SK-N-SH (cell line): ENCODE measurements around the gene SRF. TPM values are rescaled to one million over a fixed set of nuclear protein-coding genes. Genes with fewer than 3 reads are reported as not detected.

ENCODE experiments used
- CTCF ChIA-PET: fragments of 300-600, 350-600 bp; formaldehyde crosslinking; extraction: SDS; loops from one replicate; lab custom pipeline; 2021; lab: Yijun Ruan, JAX
- POLR2A ChIA-PET: fragments of 350-600 bp; sonication (Branson Sonifier 250); formaldehyde crosslinking; extraction: SDS; loops from one replicate; lab custom pipeline; 2020; ENCODE audit warnings: antibody characterized with exemption, inconsistent platforms; lab: Yijun Ruan, JAX
- DNase-seq: peaks from one replicate; pipeline ENCODE4 v3.0.0; 2012
- H2AFZ ChIP-seq: fragments of 200-600 bp; sonication (generic); 2 replicates; pipeline ENCODE4 v1.8.1; 2016; ENCODE audit warnings: antibody characterized with exemption, mild to moderate bottlenecking, low read depth
- H3F3A ChIP-seq: fragments of 200-600 bp; sonication (generic); replicated peaks from 2 replicates; pipeline ENCODE3; 2016; ENCODE audit warnings: antibody characterized with exemption, mild to moderate bottlenecking; ENCODE audit not compliant: insufficient read depth
- H3K27ac ChIP-seq, 2 experiments: fragments of 200-500 bp in 1 of 2; fragments of 200-600 bp in 1 of 2; sonication (Bioruptor generic) in 1 of 2; sonication (generic), shearing (Covaris generic) in 1 of 2; 2 replicates each; pipeline versions ENCODE4 v1.5.1 to v1.6.1; 2014 to 2016; ENCODE audit warnings: low read depth in 2 of 2, inconsistent platforms in 1 of 2, low read length in 1 of 2, mild to moderate bottlenecking in 1 of 2, mixed read lengths in 1 of 2
- H3K27me3 ChIP-seq: fragments of 200-600 bp; sonication (generic), shearing (Covaris generic); 2 replicates; pipeline ENCODE4 v1.6.1; 2016; ENCODE audit warnings: mixed run types; ENCODE audit not compliant: insufficient read depth
- H3K36me3 ChIP-seq, 2 experiments: fragments of 200-500 bp in 1 of 2; fragments of 200-600 bp in 1 of 2; sonication (Bioruptor generic) in 1 of 2; sonication (generic) in 1 of 2; replicated peaks in 1 of 2; 2 replicates each; pipeline versions ENCODE3 to v1.5.1; 2014 to 2016; ENCODE audit warnings: low read length in 1 of 2, mild to moderate bottlenecking in 1 of 2; ENCODE audit not compliant: insufficient read depth in 2 of 2, control insufficient read depth in 1 of 2
- H3K4me1 ChIP-seq, 2 experiments: fragments of 200-500 bp in 1 of 2; fragments of 200-600 bp in 1 of 2; sonication (Bioruptor generic) in 1 of 2; sonication (generic), shearing (Covaris generic) in 1 of 2; 2 replicates each; pipeline versions ENCODE4 v1.5.1 to v1.6.1; 2014 to 2016; ENCODE audit warnings: low read depth in 1 of 2, low read length in 1 of 2, mixed run types in 1 of 2; ENCODE audit not compliant: insufficient read depth in 2 of 2, control insufficient read depth in 1 of 2
- H3K4me2 ChIP-seq: fragments of 200-600 bp; sonication (generic), shearing (Covaris generic); 2 replicates; pipeline ENCODE4 v1.6.1; 2017; ENCODE audit warnings: mixed run types
- H3K4me3 ChIP-seq, 2 experiments: fragments of 200-500 bp in 1 of 2; fragments of 200-600 bp in 1 of 2; sonication (Bioruptor generic) in 1 of 2; sonication (generic), shearing (Covaris generic) in 1 of 2; 2 replicates each; pipeline versions ENCODE4 v1.5.1 to v1.8.1; 2014 to 2016; ENCODE audit warnings: low read depth in 2 of 2, inconsistent platforms in 1 of 2, low read length in 1 of 2, mild to moderate bottlenecking in 1 of 2, mixed read lengths in 1 of 2, moderate library complexity in 1 of 2
- H3K79me2 ChIP-seq: fragments of 200-600 bp; sonication (generic); 2 replicates; pipeline ENCODE4 v1.8.1; 2017; ENCODE audit warnings: mild to moderate bottlenecking; ENCODE audit not compliant: insufficient read depth
- H3K9ac ChIP-seq: fragments of 200-600 bp; sonication (generic); 2 replicates; pipeline ENCODE4 v1.6.1; 2017; ENCODE audit warnings: mixed run types
- H3K9me2 ChIP-seq: fragments of 200-600 bp; sonication (generic); 2 replicates; pipeline ENCODE4 v1.6.1; 2017; ENCODE audit warnings: mixed run types
- H3K9me3 ChIP-seq: fragments of 200-600 bp; sonication (generic); 2 replicates; pipeline ENCODE4 v1.6.1; 2017; ENCODE audit warnings: mixed run types, mild to moderate bottlenecking, moderate library complexity
- H4K20me1 ChIP-seq: fragments of 200-600 bp; sonication (generic); 2 replicates; pipeline ENCODE4 v1.6.1; 2017; ENCODE audit warnings: mild to moderate bottlenecking, mixed run types; ENCODE audit not compliant: insufficient read depth
- CHD2 ChIP-seq: fragments of 150-350 bp; IDR thresholded peaks from 2 replicates; pipeline ENCODE4 v1.6.1; 2018; ENCODE audit warnings: low read length; ENCODE audit not compliant: partially characterized antibody
- EZH2phosphoT487 ChIP-seq: fragments of 200-600 bp; sonication (generic); IDR thresholded peaks from 2 replicates; pipeline ENCODE4 v1.6.1; 2017; ENCODE audit warnings: low read depth, mixed run types, mild to moderate bottlenecking, antibody characterized with exemption, moderate library complexity, borderline replicate concordance
- FOXM1 ChIP-seq: IDR thresholded peaks from 2 replicates; pipeline ENCODE4 v1.4.0; 2012; ENCODE audit warnings: low read depth, mild to moderate bottlenecking
- JUND ChIP-seq: IDR thresholded peaks from 2 replicates; pipeline ENCODE4 v1.4.0; 2012
- MXI1 ChIP-seq: IDR thresholded peaks from 2 replicates; pipeline ENCODE4 v1.6.1; 2012; ENCODE audit warnings: mild to moderate bottlenecking, low read depth, low read length, improper control_type of control experiment
- RAD21 ChIP-seq: IDR thresholded peaks from 2 replicates; pipeline ENCODE4 v1.6.1; 2012; ENCODE audit warnings: mild to moderate bottlenecking, low read length
- SMC3 ChIP-seq: IDR thresholded peaks from 2 replicates; pipeline ENCODE4 v1.6.1; 2012; ENCODE audit warnings: low read depth, low read length, improper control_type of control experiment
- TAF1 ChIP-seq: IDR thresholded peaks from 2 replicates; pipeline ENCODE4 v1.6.1; 2012; ENCODE audit warnings: low read depth, mild to moderate bottlenecking, low read length, moderate library complexity, borderline replicate concordance
- USF1 ChIP-seq: IDR thresholded peaks from 2 replicates; pipeline ENCODE4 v1.4.0; 2012; ENCODE audit warnings: low read depth, borderline replicate concordance
- WGBS: methylation state at CpG from one replicate; pipeline ENCODE4 v1.1.6; 2017; ENCODE audit warnings: low lambda C conversion rate; 5-methylcytosine and 5-hydroxymethylcytosine counted together
- polyA plus RNA-seq, 3 experiments: library from polyadenylated mRNA; depleted of rRNA; stranded (reverse); fragments of >200 nt; gene quantifications; 2 replicates each; pipeline ENCODE4 v1.2.3, GENCODE V29; 2012
- TF ChIP-seq, protein P1 (sequence below): fragments of 200-600 bp; sonication (generic); IDR thresholded peaks from 2 replicates; pipeline ENCODE4 v1.6.1; 2017; ENCODE audit warnings: antibody characterized with exemption, mild to moderate bottlenecking, moderate library complexity
- TF ChIP-seq, protein P2 (sequence below): IDR thresholded peaks from 2 replicates; pipeline ENCODE4 v1.4.0; 2012; ENCODE audit warnings: low read depth
- TF ChIP-seq, protein P3 (sequence below): IDR thresholded peaks from 2 replicates; pipeline ENCODE4 v1.4.0; 2012; ENCODE audit warnings: low read depth, borderline replicate concordance
- TF ChIP-seq, protein P4 (sequence below): fragments of 150-350 bp; IDR thresholded peaks from 2 replicates; pipeline ENCODE4 v1.6.1; 2017; ENCODE audit warnings: antibody characterized with exemption, low read length, low read depth, borderline replicate concordance

SRF gene
- polyA plus RNA-seq, 1 of the 3 experiments (the other 2 are of a cell fraction) = 31.7 TPM

- H3K4me1 ChIP-seq = peaks cover 25 to 38% of the 10 kb centered on the region in 2 experiments; a peak in 3 of 4 replicates
- TF ChIP-seq, protein P1, sequence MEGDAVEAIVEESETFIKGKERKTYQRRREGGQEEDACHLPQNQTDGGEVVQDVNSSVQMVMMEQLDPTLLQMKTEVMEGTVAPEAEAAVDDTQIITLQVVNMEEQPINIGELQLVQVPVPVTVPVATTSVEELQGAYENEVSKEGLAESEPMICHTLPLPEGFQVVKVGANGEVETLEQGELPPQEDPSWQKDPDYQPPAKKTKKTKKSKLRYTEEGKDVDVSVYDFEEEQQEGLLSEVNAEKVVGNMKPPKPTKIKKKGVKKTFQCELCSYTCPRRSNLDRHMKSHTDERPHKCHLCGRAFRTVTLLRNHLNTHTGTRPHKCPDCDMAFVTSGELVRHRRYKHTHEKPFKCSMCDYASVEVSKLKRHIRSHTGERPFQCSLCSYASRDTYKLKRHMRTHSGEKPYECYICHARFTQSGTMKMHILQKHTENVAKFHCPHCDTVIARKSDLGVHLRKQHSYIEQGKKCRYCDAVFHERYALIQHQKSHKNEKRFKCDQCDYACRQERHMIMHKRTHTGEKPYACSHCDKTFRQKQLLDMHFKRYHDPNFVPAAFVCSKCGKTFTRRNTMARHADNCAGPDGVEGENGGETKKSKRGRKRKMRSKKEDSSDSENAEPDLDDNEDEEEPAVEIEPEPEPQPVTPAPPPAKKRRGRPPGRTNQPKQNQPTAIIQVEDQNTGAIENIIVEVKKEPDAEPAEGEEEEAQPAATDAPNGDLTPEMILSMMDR = peak; percentile 75
- TF ChIP-seq SMC3 = peak; percentile 92
- TF ChIP-seq, protein P2, sequence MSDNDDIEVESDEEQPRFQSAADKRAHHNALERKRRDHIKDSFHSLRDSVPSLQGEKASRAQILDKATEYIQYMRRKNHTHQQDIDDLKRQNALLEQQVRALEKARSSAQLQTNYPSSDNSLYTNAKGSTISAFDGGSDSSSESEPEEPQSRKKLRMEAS = no peak
- no peak for TF ChIP-seq TAF1
- TF ChIP-seq EZH2phosphoT487 = no peak
- TF ChIP-seq FOXM1 = no peak
- TF ChIP-seq RAD21 = peak; percentile 90
- no peak for TF ChIP-seq JUND
- TF ChIP-seq USF1 = no peak
- no peak for TF ChIP-seq MXI1
- TF ChIP-seq, protein P3, sequence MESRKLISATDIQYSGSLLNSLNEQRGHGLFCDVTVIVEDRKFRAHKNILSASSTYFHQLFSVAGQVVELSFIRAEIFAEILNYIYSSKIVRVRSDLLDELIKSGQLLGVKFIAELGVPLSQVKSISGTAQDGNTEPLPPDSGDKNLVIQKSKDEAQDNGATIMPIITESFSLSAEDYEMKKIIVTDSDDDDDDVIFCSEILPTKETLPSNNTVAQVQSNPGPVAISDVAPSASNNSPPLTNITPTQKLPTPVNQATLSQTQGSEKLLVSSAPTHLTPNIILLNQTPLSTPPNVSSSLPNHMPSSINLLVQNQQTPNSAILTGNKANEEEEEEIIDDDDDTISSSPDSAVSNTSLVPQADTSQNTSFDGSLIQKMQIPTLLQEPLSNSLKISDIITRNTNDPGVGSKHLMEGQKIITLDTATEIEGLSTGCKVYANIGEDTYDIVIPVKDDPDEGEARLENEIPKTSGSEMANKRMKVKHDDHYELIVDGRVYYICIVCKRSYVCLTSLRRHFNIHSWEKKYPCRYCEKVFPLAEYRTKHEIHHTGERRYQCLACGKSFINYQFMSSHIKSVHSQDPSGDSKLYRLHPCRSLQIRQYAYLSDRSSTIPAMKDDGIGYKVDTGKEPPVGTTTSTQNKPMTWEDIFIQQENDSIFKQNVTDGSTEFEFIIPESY = no peak
- TF ChIP-seq, protein P4, sequence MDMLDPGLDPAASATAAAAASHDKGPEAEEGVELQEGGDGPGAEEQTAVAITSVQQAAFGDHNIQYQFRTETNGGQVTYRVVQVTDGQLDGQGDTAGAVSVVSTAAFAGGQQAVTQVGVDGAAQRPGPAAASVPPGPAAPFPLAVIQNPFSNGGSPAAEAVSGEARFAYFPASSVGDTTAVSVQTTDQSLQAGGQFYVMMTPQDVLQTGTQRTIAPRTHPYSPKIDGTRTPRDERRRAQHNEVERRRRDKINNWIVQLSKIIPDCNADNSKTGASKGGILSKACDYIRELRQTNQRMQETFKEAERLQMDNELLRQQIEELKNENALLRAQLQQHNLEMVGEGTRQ = no peak
- TF ChIP-seq CHD2 = no peak
- no peak overlapping the region for H3K9ac ChIP-seq
- no peak overlapping the region for H2AFZ ChIP-seq
- H4K20me1 ChIP-seq = no peaks in the 10 kb centered on the region
- no peaks in the 10 kb centered on the region for H3K27me3 ChIP-seq
- peaks cover 13 to 14% of the 10 kb centered on the region in 2 experiments for H3K36me3 ChIP-seq
- H3K9me2 ChIP-seq = no peaks in the 10 kb centered on the region
- WGBS = 49% methylated on average over 12 of the region's 15 CpGs
- H3K27ac ChIP-seq = peak overlapping the region; percentile 75 to 99
- 0 out of 2 replicates have a peak overlapping the region, but pooled peaks have one; percentile 18 for H3K4me2 ChIP-seq
- H3K4me3 ChIP-seq = no peak overlapping the region
- peak; percentile 84 for DNase-seq
- POLR2A ChIA-PET = interaction anchor here (0.6 to 1.6 kb wide), 2 partner anchors 53 to 187 kb away, joined by 4 read pairs; partner anchors contain the start of gene PTK7
- no peaks in the 10 kb centered on the region for H3K9me3 ChIP-seq
- CTCF ChIA-PET = interaction anchor here (0.6 to 4.6 kb wide), 27 partner anchors 9 to 229 kb away, joined by 3 to 56 read pairs (median 5); partner anchors contain the start of genes CUL7, GNMT and PTK7
- peaks cover 5% of the 10 kb centered on the region for H3F3A ChIP-seq
- H3K79me2 ChIP-seq = peaks cover 31% of the 10 kb centered on the region
These were observed 41.5 kb upstream of the SRF start for GRCh38 chr6:43129434-43130194.
